H9 (cell line): ENCODE data around the gene DCDC2C. TPM values are rescaled to one million over a fixed set of nuclear protein-coding genes. Genes with fewer than 3 reads are reported as not detected.

Source experiments
- DNase-seq: peaks from one replicate; pipeline ENCODE4 v3.0.0-alpha.2; 2017
- H2AFZ ChIP-seq: one replicate; pipeline ENCODE4 v1.6.1; 2013; ENCODE audit warnings: mild to moderate bottlenecking, low read length, control low read depth, moderate library complexity
- H2AK5ac ChIP-seq: 2 replicates; pipeline ENCODE4 v1.6.1; 2013; ENCODE audit warnings: low read length, control low read depth, mixed read lengths; ENCODE audit not compliant: insufficient read length
- H2BK120ac ChIP-seq: one replicate; pipeline ENCODE4 v1.6.1; 2013; ENCODE audit warnings: low read depth, mild to moderate bottlenecking, low read length, control low read depth, inconsistent platforms; ENCODE audit not compliant: poor library complexity, severe bottlenecking
- H2BK12ac ChIP-seq: 2 replicates; pipeline ENCODE4 v1.6.1; 2013; ENCODE audit warnings: low read length, control low read depth, mixed read lengths, low read depth; ENCODE audit not compliant: insufficient read length
- H2BK15ac ChIP-seq: 2 replicates; pipeline ENCODE4 v1.6.1; 2013; ENCODE audit warnings: low read depth, low read length, control low read depth
- H2BK20ac ChIP-seq: one replicate; pipeline ENCODE4 v1.6.1; 2013; ENCODE audit warnings: low read depth, mild to moderate bottlenecking, low read length, control low read depth, inconsistent platforms; ENCODE audit not compliant: poor library complexity, severe bottlenecking
- H2BK5ac ChIP-seq: 2 replicates; pipeline ENCODE4 v1.6.1; 2013; ENCODE audit warnings: low read length, control low read depth, mixed read lengths; ENCODE audit not compliant: insufficient read length
- H3K14ac ChIP-seq: 2 replicates; pipeline ENCODE4 v1.6.1; 2013; ENCODE audit warnings: low read length, control low read depth; ENCODE audit not compliant: insufficient read depth
- H3K18ac ChIP-seq: 2 replicates; pipeline ENCODE4 v1.6.1; 2013; ENCODE audit warnings: low read depth, mild to moderate bottlenecking, mixed read lengths, low read length, control low read depth; ENCODE audit not compliant: insufficient read length
- H3K23ac ChIP-seq: 2 replicates; pipeline ENCODE4 v1.6.1; 2013; ENCODE audit warnings: low read length, control low read depth, mixed read lengths, low read depth; ENCODE audit not compliant: insufficient read length
- H3K23me2 ChIP-seq: 2 replicates; pipeline ENCODE4 v1.6.1; 2013; ENCODE audit warnings: low read depth, mild to moderate bottlenecking, mixed read lengths, low read length, control low read depth; ENCODE audit not compliant: insufficient read length, poor library complexity, severe bottlenecking
- H3K27ac ChIP-seq: 2 replicates; pipeline ENCODE4 v1.5.1; 2013; ENCODE audit warnings: low read length, control low read depth, mixed read lengths, low read depth; ENCODE audit not compliant: insufficient read length
- H3K27me3 ChIP-seq: 2 replicates; pipeline ENCODE4 v1.6.1; 2013; ENCODE audit warnings: low read length, control low read depth, inconsistent platforms; ENCODE audit not compliant: insufficient read depth
- H3K4ac ChIP-seq: 2 replicates; pipeline ENCODE4 v1.6.1; 2013; ENCODE audit warnings: low read depth, mild to moderate bottlenecking, control low read depth, inconsistent platforms, low read length, moderate library complexity
- H3K4me1 ChIP-seq: 2 replicates; pipeline ENCODE4 v1.6.1; 2013; ENCODE audit warnings: low read length, control low read depth, inconsistent platforms; ENCODE audit not compliant: insufficient read depth
- H3K4me2 ChIP-seq: 2 replicates; pipeline ENCODE4 v1.6.1; 2013; ENCODE audit warnings: low read length, control low read depth, mixed read lengths; ENCODE audit not compliant: insufficient read length, insufficient read depth
- H3K56ac ChIP-seq: 2 replicates; pipeline ENCODE4 v1.6.1; 2013; ENCODE audit warnings: low read depth, mild to moderate bottlenecking, mixed read lengths, low read length, control low read depth; ENCODE audit not compliant: insufficient read length
- H3K79me1 ChIP-seq: 2 replicates; pipeline ENCODE4 v1.6.1; 2013; ENCODE audit warnings: low read depth, mild to moderate bottlenecking, moderate library complexity, low read length, control low read depth, inconsistent platforms; ENCODE audit not compliant: insufficient read depth, poor library complexity, severe bottlenecking
- H3K79me2 ChIP-seq: 2 replicates; pipeline ENCODE4 v1.6.1; 2013; ENCODE audit warnings: low read length, control low read depth, inconsistent platforms; ENCODE audit not compliant: insufficient read depth
- H3K9ac ChIP-seq: 2 replicates; pipeline ENCODE4 v1.6.1; 2013; ENCODE audit warnings: low read length, control low read depth, mixed read lengths; ENCODE audit not compliant: insufficient read length; ENCODE audit errors: extremely low read depth
- H3K9me3 ChIP-seq: one replicate; pipeline ENCODE4 v1.6.1; 2013; ENCODE audit warnings: low read depth, low read length, inconsistent platforms; ENCODE audit not compliant: control insufficient read depth
- H3T11ph ChIP-seq: one replicate; pipeline ENCODE4 v1.6.1; 2013; ENCODE audit warnings: mild to moderate bottlenecking, low read length, control low read depth, inconsistent platforms
- H4K20me1 ChIP-seq: one replicate; pipeline ENCODE4 v1.6.1; 2013; ENCODE audit not compliant: control insufficient read depth, insufficient read length, insufficient read depth
- H4K5ac ChIP-seq: 2 replicates; pipeline ENCODE4 v1.6.1; 2013; ENCODE audit warnings: low read depth, mild to moderate bottlenecking, mixed read lengths, low read length, control low read depth; ENCODE audit not compliant: insufficient read length
- H4K8ac ChIP-seq: replicated peaks from 2 replicates; pipeline ENCODE4 v1.6.1; 2013; ENCODE audit warnings: low read length, control low read depth, mixed read lengths, low read depth; ENCODE audit not compliant: insufficient read length
- H4K91ac ChIP-seq: 2 replicates; pipeline ENCODE4 v1.6.1; 2013; ENCODE audit warnings: low read depth, mild to moderate bottlenecking, moderate library complexity, mixed read lengths, low read length, control low read depth; ENCODE audit not compliant: insufficient read length
- H3K27ac Mint-ChIP-seq, 3 experiments: 2 replicates in 2 of 3; 3 replicates in 1 of 3; pipeline ENCODE4 v1.8.0; 2020 to 2021; ENCODE audit warnings: mixed read lengths in 3 of 3, mild to moderate bottlenecking in 1 of 3, moderate library complexity in 1 of 3
- H3K27me3 Mint-ChIP-seq: 2 replicates; pipeline ENCODE4 v1.8.0; 2021; ENCODE audit warnings: low read depth, mild to moderate bottlenecking, moderate library complexity, mixed read lengths
- H3K36me3 Mint-ChIP-seq, 3 experiments: 2 replicates in 2 of 3; 3 replicates in 1 of 3; pipeline ENCODE4 v1.8.0; 2020 to 2021; ENCODE audit warnings: low read depth in 3 of 3, mixed read lengths in 3 of 3; ENCODE audit not compliant: insufficient read depth in 1 of 3
- H3K4me1 Mint-ChIP-seq, 2 experiments: 2 replicates each; pipeline ENCODE4 v1.8.0; 2020; ENCODE audit warnings: mixed read lengths in 2 of 2
- H3K4me3 Mint-ChIP-seq, 2 experiments: 2 replicates in 1 of 2; 3 replicates in 1 of 2; pipeline ENCODE4 v1.8.0; 2020 to 2021; ENCODE audit warnings: mild to moderate bottlenecking in 2 of 2, mixed read lengths in 2 of 2, moderate library complexity in 1 of 2
- H3K9me3 Mint-ChIP-seq, 2 experiments: 2 replicates in 1 of 2; 3 replicates in 1 of 2; pipeline ENCODE4 v1.8.0; 2020; ENCODE audit warnings: mild to moderate bottlenecking in 2 of 2, mixed read lengths in 2 of 2, moderate library complexity in 1 of 2
- CTCF ChIP-seq: fragments of 200-600 bp; sonication (generic); conservative IDR thresholded peaks from 3 replicates; pipeline ENCODE4 v1.8.0; 2021; ENCODE audit warnings: antibody characterized with exemption, mild to moderate bottlenecking
- WGBS: extraction: QIAGEN DNeasy Blood & Tissue Kit; methylation state at CpG from one replicate; pipeline ENCODE4 v1.1.7; 2013; ENCODE audit warnings: missing lambda C conversion rate, low lambda C conversion rate, mixed read lengths; ENCODE audit not compliant: insufficient read length; ENCODE audit errors: extremely low coverage; 5-methylcytosine and 5-hydroxymethylcytosine counted together
- total RNA-seq: library from RNA; stranded (reverse); gene quantifications from 2 replicates; pipeline ENCODE4 v1.2.1, GENCODE V29; 2021

Gene DCDC2C
- total RNA-seq, 1 experiment from 2014 or later, result not detected

DNA sequence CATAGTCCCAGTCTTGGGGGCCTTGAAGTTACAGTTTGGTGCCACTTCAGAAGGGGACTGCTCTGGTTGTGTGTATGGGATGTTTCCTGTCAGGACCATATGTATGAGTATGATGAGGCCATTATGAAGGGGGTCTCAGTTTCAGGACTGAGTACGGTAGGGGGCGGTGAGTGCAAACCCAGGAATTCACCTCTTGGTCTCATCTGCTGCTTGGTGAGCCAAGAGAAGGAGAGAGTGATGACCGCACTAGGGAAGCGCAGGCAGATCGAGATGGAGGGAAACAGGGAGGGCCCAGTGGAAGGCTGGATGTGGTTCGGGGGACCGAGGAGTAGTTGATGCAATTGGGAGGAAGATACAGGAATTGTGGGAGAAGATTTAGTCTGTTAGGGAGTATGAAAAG, 28.5 kb downstream of the DCDC2C start:
- H3K18ac ChIP-seq, result no peak overlapping the region
- TF ChIP-seq CTCF, result no peak
- H4K8ac ChIP-seq, result no peak overlapping the region
- no peaks in the 10 kb centered on the region for H3K79me1 ChIP-seq
- H3K27me3 ChIP-seq, result no peaks in the 10 kb centered on the region
- peaks cover 25% of the 10 kb centered on the region for H3K27me3 Mint-ChIP-seq
- H3K4me3 Mint-ChIP-seq, result no peak overlapping the region
- no peak overlapping the region for H3K9ac ChIP-seq
- H2BK12ac ChIP-seq, result no peak overlapping the region
- no peaks in the 10 kb centered on the region for H3K36me3 Mint-ChIP-seq
- H4K5ac ChIP-seq, result no peak overlapping the region
- H3K4me1 Mint-ChIP-seq, result peaks cover 14 to 15% of the 10 kb centered on the region in 2 experiments
- H3K79me2 ChIP-seq, result no peaks in the 10 kb centered on the region
- H3K9me3 Mint-ChIP-seq, result no peaks in the 10 kb centered on the region; a peak in 1 of 5 replicates
- no peaks in the 10 kb centered on the region; the same call in 1 of the 2 replicates for H3K4me1 ChIP-seq
- H3K23ac ChIP-seq, result no peak overlapping the region
- no peak overlapping the region for H3T11ph ChIP-seq
- H2BK120ac ChIP-seq, result no peak overlapping the region
- H3K23me2 ChIP-seq, result no peaks in the 10 kb centered on the region
- H2BK20ac ChIP-seq, result no peak overlapping the region
- no peaks in the 10 kb centered on the region for H3K9me3 ChIP-seq
- no peaks in the 10 kb centered on the region for H4K20me1 ChIP-seq
- H4K91ac ChIP-seq, result no peak overlapping the region
- H3K56ac ChIP-seq, result no peak overlapping the region
- H2AK5ac ChIP-seq, result no peak overlapping the region
- no peak overlapping the region for H2AFZ ChIP-seq
- no peak overlapping the region for H3K14ac ChIP-seq
- no peak overlapping the region for H3K27ac Mint-ChIP-seq
- no peak overlapping the region for H2BK15ac ChIP-seq
- WGBS, result no CpG with 5 or more reads among the region's 7 CpGs
- H3K4ac ChIP-seq, result no peak overlapping the region
- H2BK5ac ChIP-seq, result no peak overlapping the region
- H3K27ac ChIP-seq, result no peak overlapping the region
- H3K4me2 ChIP-seq, result no peak overlapping the region
- DNase-seq, result no peak
